Psoas muscle (tissue), 8 donors: ENCODE measurements around the gene FOXP1. TPM values are rescaled to one million over a fixed set of nuclear protein-coding genes. Genes with fewer than 3 reads are reported as not detected.

Source experiments
- ATAC-seq, 4 donors: fragments of 200-7000 bp; cut with Tn5 transposase; one replicate each; pipeline ENCODE4 v1.9.1; 2020; ENCODE audit warnings: moderate library complexity in 3 of 4, mild to moderate bottlenecking in 2 of 4
- DNase-seq, 2 donors: peaks; one replicate each; pipeline ENCODE4 v3.0.0-alpha.2; 2020
- H3K27ac ChIP-seq: fragments of 200-600 bp; one replicate; pipeline ENCODE4 v1.8.0; 2022
- H3K27me3 ChIP-seq, 3 donors: fragments of 200-600 bp in 1 of 3; one replicate each; pipeline versions ENCODE4 v1.6.1 to v1.8.0; 2013 to 2022; ENCODE audit warnings: low read length in 2 of 3, mild to moderate bottlenecking in 2 of 3, moderate library complexity in 1 of 3; ENCODE audit not compliant: insufficient read depth in 3 of 3
- H3K36me3 ChIP-seq, 2 donors: fragments of 200-600 bp in 1 of 2; one replicate each; pipeline versions ENCODE4 v1.6.1 to v1.8.0; 2013 to 2022; ENCODE audit warnings: low read depth in 1 of 2, mild to moderate bottlenecking in 1 of 2, moderate library complexity in 1 of 2; ENCODE audit not compliant: insufficient read depth in 1 of 2
- H3K4me1 ChIP-seq: fragments of 200-600 bp; one replicate; pipeline ENCODE4 v1.8.0; 2022
- H3K4me3 ChIP-seq: fragments of 200-600 bp; one replicate; pipeline ENCODE4 v1.8.0; 2022; ENCODE audit warnings: mild to moderate bottlenecking
- H3K9me3 ChIP-seq: fragments of 200-600 bp; one replicate; pipeline ENCODE4 v1.8.0; 2022
- WGBS, 3 donors: extraction: QIAGEN DNeasy Blood & Tissue Kit; methylation state at CpG; one replicate each; pipeline versions ENCODE4 v1.1.6 to v1.1.7; 2013; 5-methylcytosine and 5-hydroxymethylcytosine counted together
- intact Hi-C, 2 donors: fragments of 100-400 bp; cut with DNase I; formaldehyde crosslinking; loops; one replicate each; pipeline versions ENCODE4 v1.11.0 to v1.14.2; 2022
- polyA plus RNA-seq, 3 donors: library from polyadenylated mRNA; stranded (reverse); fragments of 200-250 nt; gene quantifications; one replicate each; pipeline ENCODE4 v1.2.3, GENCODE V29; 2013
- total RNA-seq, 4 donors: library from RNA; stranded (reverse); fragmentation: NEBNext Ultra II Directional in 2 of 4; extraction: Animal tissue kit (Norgen Biotek cat#: 25700) in 2 of 4; gene quantifications; one replicate each; pipeline versions ENCODE4 v1.2.1 to v1.2.4, GENCODE V29; 2021 to 2023
- TF ChIP-seq, protein P1 (sequence below): fragments of 200-600 bp; IDR thresholded peaks from one replicate; pipeline ENCODE4 v1.8.0; 2022; ENCODE audit warnings: antibody characterized with exemption
- donor health status: healthy with polysubstance abuse.
- donor health status: DM: no; HTN: no; CAD: no; lungs with moderate emphysema.
- donor health status: Bipolar disorder and iron deficiency.
- donor health status: healthy.
- donor health status: DM: yes; HTN: yes; CAD: no.
- donor health status: DM: no; HTN: no; CAD: no.
- donor health status: DM: no; HTN: no; CAD: no.
- donor health status: DM: yes; HTN: yes; CAD: no.

The FOXP1 gene
- total and polyA plus RNA-seq, 7 donors = 2.6 to 26.4 (median 15.4) TPM

DNA sequence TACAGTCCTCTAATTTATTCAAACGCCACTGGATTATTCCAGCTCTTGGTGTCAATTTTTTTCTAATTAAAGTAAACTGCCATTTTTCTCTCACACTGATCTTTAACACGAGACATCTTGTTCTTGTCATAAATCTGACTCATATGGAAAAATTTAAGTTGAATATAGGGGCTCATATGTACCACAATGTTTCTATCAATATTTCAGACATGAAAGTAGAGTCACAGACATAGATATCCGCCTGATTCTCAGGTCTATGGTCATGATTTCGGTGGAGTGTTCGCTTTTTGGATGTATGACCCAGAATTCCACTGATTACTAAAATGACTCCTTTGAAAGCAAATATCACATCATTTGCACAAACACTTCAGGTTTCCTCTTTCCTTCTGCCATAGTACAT lies 552.8 kb downstream of the FOXP1 start:
- ATAC-seq = no peak
- H3K9me3 ChIP-seq = no peaks in the 10 kb centered on the region
- no peaks in the 10 kb centered on the region for H3K27me3 ChIP-seq
- intact Hi-C loops = no loop called here
- no peak overlapping the region for H3K4me3 ChIP-seq
- WGBS, 3 donors = 90 to 93% (median 92%) methylated on average over 5 of the region's 5 CpGs
- H3K4me1 ChIP-seq = peaks cover 13% of the 10 kb centered on the region
- peaks cover 0 to 12% of the 10 kb centered on the region in 2 donors for H3K36me3 ChIP-seq
- H3K27ac ChIP-seq = no peak overlapping the region
- DNase-seq = no peak
- TF ChIP-seq, protein P1, sequence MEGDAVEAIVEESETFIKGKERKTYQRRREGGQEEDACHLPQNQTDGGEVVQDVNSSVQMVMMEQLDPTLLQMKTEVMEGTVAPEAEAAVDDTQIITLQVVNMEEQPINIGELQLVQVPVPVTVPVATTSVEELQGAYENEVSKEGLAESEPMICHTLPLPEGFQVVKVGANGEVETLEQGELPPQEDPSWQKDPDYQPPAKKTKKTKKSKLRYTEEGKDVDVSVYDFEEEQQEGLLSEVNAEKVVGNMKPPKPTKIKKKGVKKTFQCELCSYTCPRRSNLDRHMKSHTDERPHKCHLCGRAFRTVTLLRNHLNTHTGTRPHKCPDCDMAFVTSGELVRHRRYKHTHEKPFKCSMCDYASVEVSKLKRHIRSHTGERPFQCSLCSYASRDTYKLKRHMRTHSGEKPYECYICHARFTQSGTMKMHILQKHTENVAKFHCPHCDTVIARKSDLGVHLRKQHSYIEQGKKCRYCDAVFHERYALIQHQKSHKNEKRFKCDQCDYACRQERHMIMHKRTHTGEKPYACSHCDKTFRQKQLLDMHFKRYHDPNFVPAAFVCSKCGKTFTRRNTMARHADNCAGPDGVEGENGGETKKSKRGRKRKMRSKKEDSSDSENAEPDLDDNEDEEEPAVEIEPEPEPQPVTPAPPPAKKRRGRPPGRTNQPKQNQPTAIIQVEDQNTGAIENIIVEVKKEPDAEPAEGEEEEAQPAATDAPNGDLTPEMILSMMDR = no peak

DNA sequence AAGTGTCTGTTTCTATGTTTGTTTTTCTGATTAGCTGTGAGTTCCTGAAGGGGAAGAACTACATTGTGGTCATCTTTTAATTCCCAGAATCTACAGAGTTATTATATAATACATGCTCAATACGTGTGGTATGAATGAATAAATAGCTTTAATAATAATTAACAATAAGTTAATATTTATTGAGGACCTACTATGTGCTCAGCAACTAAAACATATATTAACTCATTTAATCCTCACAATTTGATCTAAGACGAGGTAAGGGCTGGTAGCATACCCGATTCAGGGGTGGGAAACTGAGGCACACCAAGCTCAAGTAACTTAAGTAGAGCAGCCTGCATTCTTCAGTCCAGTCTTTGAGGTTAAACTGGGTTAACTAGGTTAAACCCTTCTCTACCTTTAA lies 553.8 kb downstream of the FOXP1 start:
- intact Hi-C loops = no loop called here
- Histone ChIP-seq H3K9me3 (no peaks in the 10 kb centered on the region), H3K27me3 (no peaks in the 10 kb centered on the region), H3K36me3 (peaks cover 0 to 12% of the 10 kb centered on the region in 2 donors), H3K27ac (no peak overlapping the region), H3K4me1 (peaks cover 12% of the 10 kb centered on the region), H3K4me3 (no peak overlapping the region)
- WGBS, 3 donors = 96 to 100% (median 97%) methylated on average over 3 of the region's 3 CpGs
- TF ChIP-seq, protein P1 = no peak
- ATAC-seq (no peak), DNase-seq (no peak)

DNA sequence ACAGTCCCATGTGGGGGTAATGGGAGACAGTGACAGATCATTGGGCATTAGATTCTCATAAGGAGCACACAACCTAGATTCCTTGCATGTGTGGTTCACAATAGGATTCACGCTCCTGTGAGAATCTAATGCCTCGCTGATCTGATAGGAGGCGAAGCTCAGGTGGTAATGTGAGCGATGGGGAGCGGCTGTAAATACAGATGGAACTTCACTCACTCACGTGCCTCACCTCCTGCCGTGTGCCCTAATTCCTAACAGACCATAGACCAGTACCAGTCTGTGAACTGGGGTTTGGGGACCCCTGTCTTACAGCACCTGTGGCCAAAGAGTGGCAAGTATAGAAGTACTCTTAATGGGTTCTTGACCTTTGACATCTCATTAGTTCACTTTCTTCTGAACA lies 554.7 kb downstream of the FOXP1 start:
- Histone ChIP-seq H3K27ac (no peak overlapping the region), H3K4me3 (no peak overlapping the region), H3K36me3 (peaks cover 0 to 2% of the 10 kb centered on the region in 2 donors), H3K9me3 (no peaks in the 10 kb centered on the region), H3K27me3 (no peaks in the 10 kb centered on the region), H3K4me1 (peaks cover 12% of the 10 kb centered on the region)
- DNase-seq (no peak), ATAC-seq (no peak)
- intact Hi-C loops = no loop called here
- TF ChIP-seq, protein P1 = no peak
- 96 to 99% (median 97%) methylated on average over 7 of the region's 7 CpGs for WGBS, 3 donors

DNA sequence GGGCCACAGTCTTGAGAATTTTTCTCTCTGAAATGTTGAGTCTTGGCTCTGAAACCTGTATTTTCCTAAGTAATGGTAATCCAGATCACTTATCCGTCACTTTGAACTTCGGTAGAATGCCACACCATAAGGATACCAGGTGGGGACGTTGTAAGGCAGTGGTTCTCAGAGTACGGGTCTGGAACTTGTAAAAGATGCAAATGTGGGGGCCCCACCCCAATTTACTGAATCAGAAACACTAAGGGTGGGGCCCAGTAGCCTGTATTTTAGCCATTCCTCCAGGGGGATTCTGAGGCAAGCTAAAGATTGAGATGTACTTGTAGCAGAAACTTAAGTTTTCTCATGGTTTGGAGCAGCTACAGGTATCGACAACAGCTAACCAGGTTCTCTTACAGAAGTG lies 555.3 kb downstream of the FOXP1 start:
- no peak overlapping the region for H3K27ac ChIP-seq
- WGBS, 3 donors = 86 to 93% (median 86%) methylated on average over 5 of the region's 5 CpGs
- intact Hi-C loops = no loop called here

More for the DNA sequence above, 555.3 kb downstream of the FOXP1 start:
- no peak overlapping the region for H3K4me3 ChIP-seq
- H3K27me3 ChIP-seq = no peaks in the 10 kb centered on the region
- DNase-seq (no peak), ATAC-seq (no peak)
- TF ChIP-seq, protein P1 = no peak
- H3K4me1 ChIP-seq = peaks cover 10% of the 10 kb centered on the region
- no peaks in the 10 kb centered on the region for H3K36me3 ChIP-seq
- H3K9me3 ChIP-seq = no peaks in the 10 kb centered on the region
